Activated CD4-positive, alpha-beta T cell treated with anti-CD3 and anti-CD28 coated beads, Interleukin-2, amount 50 U/mL, for 24 hours (primary cell): ENCODE data around the gene KRTAP20-3.

Experiments used
- DNase-seq, 2 donors: peaks; one replicate each; pipeline ENCODE4 v3.0.0-alpha.2; 2020; ENCODE audit warnings: low read depth in 1 of 2, low spot score in 1 of 2

KRTAP20-3 gene

DNA sequence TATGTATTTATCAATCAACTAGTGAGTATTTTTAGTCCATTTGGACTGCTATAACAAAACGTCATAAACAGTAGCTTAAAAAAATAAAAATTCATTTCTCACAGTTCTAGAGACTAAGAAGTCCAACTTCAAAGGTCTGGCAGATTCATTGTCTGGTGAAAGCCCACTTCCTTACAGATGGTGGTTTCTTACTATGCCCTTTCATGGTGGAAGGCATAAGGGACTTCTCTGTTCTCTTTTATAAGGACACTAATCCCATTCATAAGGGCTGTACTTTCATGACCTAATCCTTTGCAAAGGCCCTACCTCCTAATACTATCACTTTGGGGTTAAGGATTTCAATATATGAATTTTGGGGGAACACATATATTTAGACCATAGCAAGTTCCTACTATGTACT is 37.9 kb downstream of the KRTAP20-3 start:
- no peak for DNase-seq

DNA sequence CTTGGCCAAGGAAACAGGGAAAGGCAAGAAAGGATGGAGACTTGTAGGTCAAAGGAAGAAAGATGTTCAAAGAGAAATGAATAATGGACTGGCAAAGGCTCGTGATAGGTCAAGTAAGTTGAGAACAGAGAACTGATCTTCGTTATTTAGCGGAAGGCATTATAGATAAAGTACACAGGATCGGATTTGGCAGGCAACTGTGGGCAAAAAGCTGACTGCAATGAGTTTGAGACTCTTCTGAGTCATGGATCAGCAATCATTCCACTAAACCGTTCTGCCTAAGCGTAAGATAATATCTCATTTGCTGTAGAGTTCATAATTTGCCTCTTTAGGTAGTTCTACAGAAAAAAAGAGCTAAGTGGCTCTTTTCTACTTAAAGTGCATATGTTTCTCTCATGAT is 41.8 kb downstream of the KRTAP20-3 start:
- DNase-seq = no peak

DNA sequence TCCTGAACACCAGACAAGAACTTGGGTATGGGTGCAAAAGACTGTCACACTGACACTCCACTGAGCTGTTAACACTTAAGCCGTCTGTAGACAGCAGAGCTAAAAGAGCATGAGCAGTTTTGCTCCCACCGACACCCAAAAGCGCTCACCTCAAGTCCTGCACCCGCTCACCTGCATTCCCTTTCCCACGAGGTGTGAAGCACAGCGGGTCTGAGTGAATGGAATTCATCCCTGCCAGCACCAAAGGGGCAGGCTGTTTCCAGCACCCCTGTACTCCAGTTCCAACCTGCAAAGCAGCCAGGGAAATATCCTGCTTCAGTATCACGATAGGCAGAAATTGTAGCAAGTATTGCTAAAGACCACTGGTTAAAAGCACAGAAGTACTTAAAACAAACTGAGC is 47.2 kb downstream of the KRTAP20-3 start:
- DNase-seq = no peak
